ENCODE measurements around the gene HLCS.

The HLCS gene

GRCh38 chr21:36716836-36717235, 249.6 kb downstream of the HLCS start:
- Histone ChIP-seq H3K4me2 (ENCODE audit: low read depth, low read length, poor library complexity, severe bottlenecking) (no peak overlapping the region), H3K27me3 (ENCODE audit: insufficient read depth, low read length, poor library complexity, severe bottlenecking) (no peaks in the 10 kb centered on the region), H3K36me3 (ENCODE audit: insufficient read depth, low read length) (no peaks in the 10 kb centered on the region), H3K9ac (ENCODE audit: low read depth, low read length, poor library complexity, severe bottlenecking) (no peak overlapping the region), H3K9me2 (replicated peaks; ENCODE audit: low read depth, low read length) (no peaks in the 10 kb centered on the region), H3K79me2 (ENCODE audit: insufficient read depth, low read length) (no peaks in the 10 kb centered on the region), H2AFZ (ENCODE audit: low read length) (peak overlapping the region; percentile 54), H3F3A (ENCODE audit: low read depth) (no peaks in the 10 kb centered on the region), H4K20me1 (ENCODE audit: insufficient read depth, low read length, poor library complexity, severe bottlenecking) (no peaks in the 10 kb centered on the region), H3K4me3 (ENCODE audit: low read length, poor library complexity, severe bottlenecking) (no peak overlapping the region), H3K4me1 (ENCODE audit: insufficient read depth, low read length, poor library complexity, severe bottlenecking) (no peaks in the 10 kb centered on the region), H3K9me3 (ENCODE audit: insufficient read depth, low read depth, low read length) (no peaks in the 10 kb centered on the region)
- TF ChIP-seq CTCF (conservative IDR thresholded peaks at IDR 0.05; ENCODE audit: low read length) (no peak), EZH2phosphoT487 (IDR thresholded peaks at IDR 0.05; ENCODE audit: borderline replicate concordance) (no peak)

GRCh38 chr21:36716387-36716786, 250.1 kb downstream of the HLCS start:
- Histone ChIP-seq H2AFZ (ENCODE audit: low read length) (peak overlapping the region; percentile 54), H3K9me2 (replicated peaks; ENCODE audit: low read depth, low read length) (no peaks in the 10 kb centered on the region), H3K36me3 (ENCODE audit: insufficient read depth, low read length) (no peaks in the 10 kb centered on the region), H3K9me3 (ENCODE audit: insufficient read depth, low read depth, low read length) (no peaks in the 10 kb centered on the region), H3K4me3 (ENCODE audit: low read length, poor library complexity, severe bottlenecking) (no peak overlapping the region), H3K79me2 (ENCODE audit: insufficient read depth, low read length) (no peaks in the 10 kb centered on the region), H3K9ac (ENCODE audit: low read depth, low read length, poor library complexity, severe bottlenecking) (no peak overlapping the region), H4K20me1 (ENCODE audit: insufficient read depth, low read length, poor library complexity, severe bottlenecking) (no peaks in the 10 kb centered on the region), H3K4me2 (ENCODE audit: low read depth, low read length, poor library complexity, severe bottlenecking) (no peak overlapping the region), H3K27me3 (ENCODE audit: insufficient read depth, low read length, poor library complexity, severe bottlenecking) (no peaks in the 10 kb centered on the region), H3F3A (ENCODE audit: low read depth) (no peaks in the 10 kb centered on the region), H3K4me1 (ENCODE audit: insufficient read depth, low read length, poor library complexity, severe bottlenecking) (no peaks in the 10 kb centered on the region)
- TF ChIP-seq CTCF (conservative IDR thresholded peaks at IDR 0.05; ENCODE audit: low read length), result no peak
- TF ChIP-seq EZH2phosphoT487 (IDR thresholded peaks at IDR 0.05; ENCODE audit: borderline replicate concordance), result no peak

GRCh38 chr21:36713746-36714145, 252.7 kb downstream of the HLCS start:
- H3K27me3 ChIP-seq (ENCODE audit: insufficient read depth, low read length, poor library complexity, severe bottlenecking), result no peaks in the 10 kb centered on the region

More at GRCh38 chr21:36713746-36714145, 252.7 kb downstream of the HLCS start:
- H3K4me1 ChIP-seq (ENCODE audit: insufficient read depth, low read length, poor library complexity, severe bottlenecking), result no peaks in the 10 kb centered on the region
- no peak overlapping the region for H2AFZ ChIP-seq (ENCODE audit: low read length)
- no peaks in the 10 kb centered on the region for H3K79me2 ChIP-seq (ENCODE audit: insufficient read depth, low read length)
- no peak overlapping the region for H3K4me3 ChIP-seq (ENCODE audit: low read length, poor library complexity, severe bottlenecking)
- H3K4me2 ChIP-seq (ENCODE audit: low read depth, low read length, poor library complexity, severe bottlenecking), result no peak overlapping the region
- no peaks in the 10 kb centered on the region for H3K36me3 ChIP-seq (ENCODE audit: insufficient read depth, low read length)
- H3F3A ChIP-seq (ENCODE audit: low read depth), result no peaks in the 10 kb centered on the region
- no peak overlapping the region for H3K9ac ChIP-seq (ENCODE audit: low read depth, low read length, poor library complexity, severe bottlenecking)
- H4K20me1 ChIP-seq (ENCODE audit: insufficient read depth, low read length, poor library complexity, severe bottlenecking), result no peaks in the 10 kb centered on the region
- TF ChIP-seq CTCF (conservative IDR thresholded peaks at IDR 0.05; ENCODE audit: low read length), result no peak
- TF ChIP-seq EZH2phosphoT487 (IDR thresholded peaks at IDR 0.05; ENCODE audit: borderline replicate concordance), result no peak
- H3K9me3 ChIP-seq (ENCODE audit: insufficient read depth, low read depth, low read length), result no peaks in the 10 kb centered on the region
- no peaks in the 10 kb centered on the region for H3K9me2 ChIP-seq (replicated peaks; ENCODE audit: low read depth, low read length)

Measured in Loucy (cell line).